Inflammatory macrophage treated with lipopolysaccharide for 1 hour (primary cell): ENCODE measurements around the gene ZNF70.
"Not testable (repeated sequence)": the region's sequence is repeated elsewhere in the genome, so short reads cannot be mapped to it uniquely, and the experiment has no call there.

Experiments used
- DNase-seq, 2 donors: peaks; one replicate each; pipeline ENCODE4 v3.0.0-alpha.2; 2020 to 2022

ZNF70 gene

GRCh38 chr22:23754980-23755636 is 4.2 kb upstream of the ZNF70 start:
- no peak for DNase-seq

GRCh38 chr22:23754220-23754919 is 3.5 kb upstream of the ZNF70 start, which contains the start of gene VPREB3:
Gene VPREB3 (minus strand): TSS chr22:23754425. CDS start chr22:23754363, 62 bp downstream.
- no peak for DNase-seq

GRCh38 chr22:23753385-23753784 is 2.5 kb upstream of the ZNF70 start:
- DNase-seq: no peak

GRCh38 chr22:23752750-23753149 is 1.8 kb upstream of the ZNF70 start:
- no peak for DNase-seq

DNA sequence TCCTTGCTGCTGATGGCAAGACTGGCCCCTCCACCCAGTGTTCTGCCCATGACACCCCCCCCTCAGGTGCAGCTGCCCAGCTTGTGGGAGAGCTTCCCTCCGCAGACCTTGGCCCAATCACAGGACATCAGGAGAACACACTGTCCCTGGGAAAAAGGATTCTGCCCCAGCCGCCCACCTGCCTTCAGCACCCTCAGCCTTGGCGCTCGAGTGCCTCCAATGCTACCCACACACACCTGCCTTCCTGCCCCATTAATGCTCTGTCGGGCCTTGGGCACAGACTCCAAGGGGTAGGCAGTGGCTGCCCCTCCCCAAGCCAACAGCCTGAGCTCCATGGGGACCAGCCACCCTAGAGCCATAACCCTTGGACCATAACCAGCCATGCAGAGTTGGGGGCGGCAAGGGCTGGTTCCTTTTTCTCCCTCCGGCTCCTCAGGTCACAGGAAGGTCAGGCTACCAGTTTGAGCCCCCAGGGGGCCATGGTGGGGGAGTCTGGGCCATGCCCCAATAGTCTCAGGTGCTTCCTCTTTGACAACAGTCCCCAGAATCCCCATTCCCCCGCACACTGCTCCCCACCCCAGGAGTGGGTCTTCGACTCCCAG is 1.3 kb upstream of the ZNF70 start:
- no peak for DNase-seq

DNA sequence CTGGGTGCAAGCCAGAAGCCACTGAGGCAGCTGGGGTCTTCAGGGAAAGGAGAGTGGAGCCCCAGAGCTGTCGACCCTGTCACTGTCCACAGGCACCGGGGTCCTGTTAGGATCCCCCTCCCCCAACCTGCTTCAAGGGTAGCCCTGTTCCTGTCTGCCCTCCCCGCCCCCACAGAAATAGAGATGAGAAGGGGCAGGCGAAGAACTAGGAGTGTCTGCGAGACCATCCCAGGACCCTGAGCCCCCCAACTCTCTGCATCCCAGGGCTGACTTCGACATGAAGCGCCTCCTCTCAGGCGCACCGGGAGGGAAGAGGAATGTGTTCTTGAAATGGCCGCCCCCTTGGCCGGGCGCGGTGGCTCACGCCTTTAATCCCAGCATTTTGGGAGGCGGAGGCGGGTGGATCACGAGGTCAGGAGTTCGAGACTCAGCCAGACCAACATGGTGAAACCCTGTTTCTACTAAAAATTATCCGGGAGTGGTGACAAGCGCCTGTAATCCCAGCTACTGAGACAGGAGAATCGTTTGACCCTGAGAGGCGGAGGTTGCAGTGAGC is 607 bp upstream of the ZNF70 start:
- no peak for DNase-seq

- DNase-seq: no peak
These were observed 572 bp downstream of the ZNF70 start for GRCh38 chr22:23750367-23750713.

- DNase-seq: no peak
These were observed 1.0 kb downstream of the ZNF70 start for GRCh38 chr22:23749841-23750301.

DNA sequence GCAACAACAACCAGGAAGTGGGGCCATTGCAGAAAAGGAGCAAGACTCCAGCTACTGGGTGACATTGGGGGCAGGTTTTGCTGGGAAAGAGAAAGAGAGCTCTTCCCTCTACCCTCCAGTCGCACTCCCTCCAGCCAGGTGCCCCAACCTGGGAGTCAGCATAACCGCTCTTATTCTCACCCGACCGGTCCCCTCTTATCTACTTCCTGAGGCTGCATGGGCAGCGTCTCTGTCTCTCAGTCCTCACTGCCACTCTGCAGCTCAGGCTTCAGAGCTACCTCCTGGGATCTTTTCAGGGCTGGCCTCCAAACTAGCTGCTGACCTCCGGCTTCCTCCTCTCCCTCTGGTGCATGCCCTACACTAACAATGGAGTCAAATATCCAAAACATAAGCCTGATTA is 5.1 kb downstream of the ZNF70 start:
- no peak for DNase-seq

GRCh38 chr22:23744485-23744884 is 6.4 kb downstream of the ZNF70 start:
- DNase-seq: no peak

DNA sequence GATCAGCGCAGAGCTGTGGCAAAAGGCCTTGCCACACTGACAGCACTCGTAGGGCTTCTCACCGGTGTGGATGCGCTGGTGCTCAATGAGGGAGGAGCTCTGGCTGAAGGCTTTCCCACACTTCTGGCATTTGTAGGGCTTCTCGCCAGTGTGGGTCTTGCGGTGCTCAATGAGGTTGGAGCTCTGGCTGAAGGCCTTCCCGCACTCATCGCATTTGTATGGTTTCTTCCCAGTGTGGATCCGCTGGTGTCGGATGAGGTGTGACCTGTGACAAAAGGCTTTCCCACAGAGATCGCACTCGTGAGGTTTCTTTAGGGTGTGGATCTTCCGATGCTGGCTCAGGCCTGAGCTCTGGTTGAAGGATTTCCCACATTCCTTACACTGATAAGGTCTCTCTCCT is 6.9 kb downstream of the ZNF70 start:
- DNase-seq: no peak

- no peak for DNase-seq
These were observed 7.6 kb downstream of the ZNF70 start for GRCh38 chr22:23743303-23743705.

DNA sequence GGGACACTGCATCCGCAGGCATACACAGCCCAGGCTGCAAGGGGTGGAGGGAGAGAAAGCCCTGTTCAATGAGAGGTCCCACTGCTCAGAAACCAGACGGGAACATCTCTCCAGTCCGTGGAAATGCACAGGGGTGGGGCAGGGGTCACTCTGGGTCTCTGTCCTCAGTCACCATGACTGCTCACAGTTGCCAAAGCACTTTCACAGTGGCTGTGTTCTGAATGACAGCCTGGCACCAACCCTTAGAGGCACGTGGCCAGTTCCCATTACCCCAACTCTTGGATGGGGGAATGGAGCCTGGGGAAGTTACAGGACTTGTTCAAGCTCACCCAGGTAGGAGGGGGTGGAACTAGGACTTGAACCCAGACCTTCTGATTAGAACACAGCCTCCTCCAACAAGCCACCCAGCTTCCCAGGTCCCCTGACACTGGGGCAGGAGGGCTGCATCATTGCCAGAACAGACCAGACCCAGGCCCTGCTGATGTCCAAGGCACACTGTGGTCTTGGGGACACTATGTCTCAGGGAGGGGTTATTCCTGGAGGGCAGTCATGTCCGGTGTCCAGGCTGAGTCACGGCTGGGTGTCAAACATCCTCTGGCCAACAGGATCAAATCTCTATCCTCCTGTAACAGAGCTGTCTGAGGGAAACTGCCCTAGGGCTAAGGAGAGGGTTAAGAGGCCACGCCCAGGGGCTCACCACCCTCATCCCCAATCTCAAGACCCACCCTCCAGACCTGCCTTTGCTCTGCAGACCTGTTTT is 8.2 kb downstream of the ZNF70 start:
- DNase-seq: no peak

GRCh38 chr22:23737696-23738095 is 13.2 kb downstream of the ZNF70 start:
- DNase-seq: no peak

- DNase-seq: not testable (repeated sequence)
These were observed 22.8 kb downstream of the ZNF70 start for GRCh38 chr22:23728108-23728507.

GRCh38 chr22:23722724-23723123 is 28.2 kb downstream of the ZNF70 start:
- DNase-seq: no peak

- no peak for DNase-seq
These were observed 28.8 kb downstream of the ZNF70 start for GRCh38 chr22:23722160-23722559.

DNA sequence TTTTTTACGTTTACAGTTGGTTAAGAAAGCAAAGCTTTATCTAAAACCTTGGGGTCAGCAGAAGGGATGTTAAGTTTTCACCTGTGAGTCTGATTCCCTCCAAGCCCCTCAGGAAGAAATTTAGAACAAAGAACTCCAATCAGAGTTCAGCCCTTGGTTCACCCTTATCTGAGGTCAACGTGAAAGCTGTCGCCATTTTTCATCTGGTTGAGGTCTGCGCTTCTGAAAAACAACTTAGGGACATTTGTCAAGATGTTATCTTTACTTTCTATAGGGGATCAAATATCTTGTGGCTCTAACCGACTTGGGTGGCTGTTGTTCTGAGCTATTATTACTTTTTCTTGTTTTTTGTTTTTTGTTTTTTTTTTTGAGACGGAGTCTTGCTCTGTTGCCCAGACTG is 30.1 kb downstream of the ZNF70 start:
- DNase-seq: no peak

- DNase-seq: no peak
These were observed 32.3 kb downstream of the ZNF70 start for GRCh38 chr22:23718371-23719165.

- DNase-seq: peak; percentile 59 to 83
These were observed 33.8 kb downstream of the ZNF70 start for GRCh38 chr22:23716811-23717801.

DNA sequence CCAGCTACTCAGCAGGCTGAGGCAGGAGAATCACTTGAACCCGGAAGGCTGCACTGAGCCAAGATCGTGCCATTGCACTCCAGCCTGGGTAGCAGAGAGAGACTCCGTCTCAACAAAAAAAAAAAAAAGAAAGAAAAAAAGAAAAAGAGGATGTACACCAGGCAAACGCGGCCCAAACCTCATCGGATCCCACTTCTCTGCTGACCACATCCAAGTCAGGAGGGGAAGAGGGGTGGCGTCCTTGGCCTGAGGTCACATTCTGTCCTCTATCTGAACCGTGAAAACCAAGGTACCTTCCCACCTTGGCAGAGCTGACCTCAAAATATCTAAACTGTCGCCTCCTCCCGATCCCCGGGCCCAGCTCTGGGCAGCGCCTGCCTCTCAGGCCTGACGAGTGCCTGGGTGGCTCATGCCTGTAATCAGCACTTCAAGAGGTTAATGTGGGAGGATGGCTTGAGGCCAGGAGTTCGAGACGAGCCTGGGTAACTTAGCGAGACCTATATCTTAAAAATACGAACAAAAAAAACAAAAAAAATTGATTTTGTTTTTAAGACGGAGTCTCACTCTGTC is 35.0 kb downstream of the ZNF70 start:
- peak; percentile 14 to 31 for DNase-seq
